Placental pericyte (primary cell): ENCODE results near the gene C1orf56. TPM values are rescaled to one million over a fixed set of nuclear protein-coding genes. Genes with fewer than 3 reads are reported as not detected.

Experiments used
- small RNA-seq: library from RNA; depleted of rRNA; stranded (forward); fragments of <200 nt; gene quantifications from one replicate; pipeline ENCODE3, GENCODE V24; 2012; ENCODE audit warnings: low replicate concordance
- total RNA-seq: library from RNA; depleted of rRNA; stranded (reverse); fragments of >200 nt; gene quantifications from 2 replicates; pipeline ENCODE4 v1.2.3, GENCODE V29; 2012

Gene C1orf56
- total RNA-seq = 2.9 and 3.3 TPM in 2 replicates

GRCh38 chr1:151047591-151047924 is at the start of gene C1orf56:
TSS of gene C1orf56 (plus strand) at chr1:151047751. CDS start at chr1:151047848, 97 bp downstream.

GRCh38 chr1:151006327-151007052 is 41.1 kb upstream of the C1orf56 start, which contains the start of gene MINDY1:
TSS of gene MINDY1 (minus strand) at chr1:151006902. CDS start at chr1:151002617, 4,285 bp downstream.

GRCh38 chr1:151008244-151009205 is 39.0 kb upstream of the C1orf56 start, which contains the start of gene PRUNE1:
TSS of gene PRUNE1 (plus strand) at chr1:151008449. CDS start at chr1:151008633, 184 bp downstream.

DNA sequence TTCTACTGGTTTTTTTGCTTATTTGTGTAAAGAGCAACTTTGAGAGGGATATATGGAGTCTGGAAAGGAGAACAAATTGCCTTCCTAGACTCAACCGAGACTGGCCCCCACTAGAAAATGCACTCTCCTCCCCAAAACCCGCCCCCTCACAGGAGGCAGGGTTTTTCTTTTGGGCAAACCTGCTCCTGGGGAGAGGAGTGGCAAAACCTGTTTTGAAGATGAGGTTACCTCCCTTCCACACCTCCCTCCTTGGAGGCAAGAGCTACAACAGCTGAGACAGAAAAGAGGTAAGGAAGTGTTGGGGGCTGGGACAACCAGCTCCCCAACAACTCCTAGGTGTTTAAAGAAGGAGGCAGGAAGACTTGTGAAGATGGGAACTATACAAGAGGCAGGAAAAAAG is 11.2 kb upstream of the C1orf56 start, which contains the start of gene BNIPL:
Gene BNIPL (plus strand): TSS at position 231 of the 400 bp plus-strand sequence. CDS start 140 bp downstream, at position 371.

DNA sequence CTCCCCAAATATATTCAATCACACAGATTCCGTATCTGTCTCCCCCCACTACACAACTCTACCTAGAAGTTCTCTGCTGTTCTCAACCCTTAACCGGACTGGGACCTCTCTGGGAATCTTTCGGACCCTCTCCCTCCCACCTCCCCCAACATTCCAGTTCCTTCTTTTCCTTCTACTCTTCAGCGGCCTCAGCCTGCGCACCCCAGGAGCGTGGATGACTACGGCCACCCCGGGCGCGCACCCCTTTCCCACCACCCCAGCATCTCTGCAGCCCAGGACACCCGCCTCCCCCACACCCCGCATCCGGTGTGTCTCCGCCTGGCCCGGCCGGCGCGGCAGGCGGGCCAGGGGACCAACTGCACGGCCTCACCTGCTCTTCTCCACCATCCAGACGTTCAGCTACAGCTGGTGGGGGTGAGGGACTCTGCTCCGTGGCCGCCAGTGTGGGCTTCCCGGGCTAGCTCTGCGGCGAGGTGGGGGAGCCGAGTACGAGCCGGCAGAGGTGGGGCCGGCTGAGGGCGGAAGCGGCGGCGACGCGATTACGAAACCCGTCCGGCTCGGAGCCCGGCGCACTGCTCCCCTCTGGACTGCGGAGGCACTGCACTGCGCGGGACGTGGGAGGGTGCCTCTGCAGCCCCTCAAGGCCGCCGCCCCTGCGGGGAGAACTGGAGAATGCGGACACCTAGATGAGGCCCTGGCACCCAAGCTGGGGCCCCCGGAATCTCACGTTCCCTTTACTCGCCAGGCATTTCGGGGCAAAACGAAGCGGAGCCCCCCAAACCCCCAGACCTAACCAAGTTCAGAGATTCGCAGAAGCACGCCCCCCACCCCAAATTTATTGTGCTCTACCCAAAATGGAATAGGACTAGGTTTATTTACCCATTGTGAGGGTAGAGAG is 11.8 kb downstream of the C1orf56 start, which contains the start of gene CDC42SE1:
Gene CDC42SE1 (minus strand): TSS at position 514 of the 898 bp plus-strand sequence. CDS start 3,892 bp downstream, outside the sequence.

DNA sequence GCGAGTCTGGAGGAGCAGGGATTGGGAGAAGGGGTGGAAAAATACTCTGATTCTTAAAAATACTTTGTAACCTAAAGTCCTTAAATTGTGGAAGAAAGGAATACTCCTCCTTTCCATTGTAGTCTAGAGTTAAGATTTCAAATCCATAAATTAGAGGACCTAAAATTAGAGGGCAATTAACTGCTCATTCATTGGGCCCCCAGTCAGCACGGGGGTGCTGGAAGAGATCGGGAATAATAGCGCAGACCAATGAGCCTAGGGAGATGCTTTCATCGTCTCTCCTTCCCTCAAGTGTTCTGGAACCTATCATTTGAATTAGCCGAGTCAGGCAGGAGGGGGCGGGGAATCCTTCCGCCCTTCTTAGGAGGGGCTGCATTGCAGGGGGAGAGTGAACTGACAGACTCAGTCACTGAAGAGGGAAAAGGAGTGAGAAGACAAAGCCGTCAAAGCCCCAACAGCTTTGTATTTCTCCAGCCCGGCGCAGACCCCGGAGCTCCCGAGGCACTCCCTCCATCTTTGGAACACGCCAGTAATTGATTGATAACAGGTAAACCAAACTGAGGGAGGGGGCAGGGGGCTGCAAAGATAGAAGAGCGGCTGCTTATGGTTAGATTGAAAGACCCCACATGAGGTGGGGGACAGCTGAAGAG is 12.6 kb downstream of the C1orf56 start, which contains the start of gene MLLT11:
Gene MLLT11 (plus strand): TSS at position 391 of the 650 bp plus-strand sequence. CDS start 6,828 bp downstream, outside the sequence.

DNA sequence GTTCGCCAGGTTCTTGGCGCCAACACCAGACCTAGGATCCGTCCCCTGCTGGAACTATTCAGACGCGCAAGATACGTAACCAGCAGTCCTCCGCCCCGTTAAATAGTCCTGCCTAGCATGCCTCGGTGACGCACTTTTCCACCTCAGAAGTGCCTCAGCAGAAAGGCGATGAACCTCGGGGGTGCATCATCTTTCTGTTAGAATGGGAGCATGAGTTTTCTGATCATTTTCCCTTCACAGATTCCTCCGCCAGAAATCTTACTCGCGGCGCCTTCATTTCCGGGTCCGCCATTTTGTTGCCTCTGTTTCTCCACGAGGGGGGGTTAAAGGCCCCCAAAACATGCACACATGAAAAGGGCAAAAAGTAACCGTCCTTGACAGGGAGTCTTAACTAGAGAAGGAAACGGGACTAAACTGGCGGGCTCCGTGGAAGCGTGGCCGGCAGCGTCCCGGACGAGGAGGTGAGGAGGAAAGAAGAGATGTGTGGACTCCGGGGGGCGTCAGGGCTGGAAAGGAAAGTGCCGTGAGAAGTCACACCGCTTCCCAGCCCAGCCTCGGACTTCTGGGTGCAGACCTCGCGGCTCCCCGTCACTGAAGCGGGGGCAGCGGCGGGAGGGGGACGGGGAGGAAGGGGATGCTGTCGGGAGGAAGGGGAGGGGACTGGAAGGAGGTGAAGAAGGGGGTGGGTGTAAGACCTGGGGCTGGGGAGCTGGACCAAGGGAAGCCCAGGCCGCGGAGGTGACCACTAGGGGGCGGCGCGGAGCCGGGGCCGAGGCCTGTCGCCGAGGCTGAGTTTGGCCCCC is 23.1 kb downstream of the C1orf56 start, which contains the start of gene GABPB2:
Gene GABPB2 (plus strand): TSS at position 288 of the 803 bp plus-strand sequence. CDS start 17,429 bp downstream, outside the sequence.

Small RNAs within 50 kb of the gene (small RNA-seq; reads per million reads assigned to genes)
- gene RNU6-884P = 0.59 reads per million, percentile 24 among the genes with 10 or more reads in this experiment

Other genes with a start within 250 kb of the C1orf56 start
- 90.2 and 215 TPM in 2 replicates for gene CTSK, start 239.5 kb upstream of the C1orf56 start, total RNA-seq
- gene ARNT, start 171.2 kb upstream of the C1orf56 start, total RNA-seq = 37.2 and 59.3 TPM in 2 replicates
- not detected in 2 replicates for gene CTXND2, start 160.6 kb upstream of the C1orf56 start, total RNA-seq
- gene SETDB1, start 121.4 kb upstream of the C1orf56 start, total RNA-seq = 39.1 and 42.7 TPM in 2 replicates
- 136 and 182 TPM in 2 replicates for gene CERS2, start 72.9 kb upstream of the C1orf56 start, total RNA-seq
- under 0.01 and 0.22 TPM in 2 replicates for gene ANXA9, start 65.5 kb upstream of the C1orf56 start, total RNA-seq
- 5.9 and 9.2 TPM in 2 replicates for gene MINDY1, start 40.8 kb upstream of the C1orf56 start, total RNA-seq
- gene PRUNE1, start 39.3 kb upstream of the C1orf56 start, total RNA-seq = 7.7 and 8.9 TPM in 2 replicates
- 0.22 and 0.29 TPM in 2 replicates for gene BNIPL, start 11.2 kb upstream of the C1orf56 start, total RNA-seq
- gene CDC42SE1, start 11.9 kb downstream of the C1orf56 start, total RNA-seq = 68.1 and 106 TPM in 2 replicates
- gene MLLT11, start 12.6 kb downstream of the C1orf56 start, total RNA-seq = 2.8 and 10.7 TPM in 2 replicates
- 9.7 and 9.8 TPM in 2 replicates for gene GABPB2, start 23.0 kb downstream of the C1orf56 start, total RNA-seq
- gene SEMA6C, start 98.9 kb downstream of the C1orf56 start, total RNA-seq = 0.57 and 1.8 TPM in 2 replicates
- gene TNFAIP8L2, start 108.9 kb downstream of the C1orf56 start, total RNA-seq = not detected in 2 replicates
- 13.6 and 14.2 TPM in 2 replicates for gene LYSMD1, start 118.2 kb downstream of the C1orf56 start, total RNA-seq
- gene SCNM1, start 118.4 kb downstream of the C1orf56 start, total RNA-seq = 29.8 and 31.1 TPM in 2 replicates
- not detected in 2 replicates for gene TMOD4, start 128.2 kb downstream of the C1orf56 start, total RNA-seq
- gene VPS72, start 142.4 kb downstream of the C1orf56 start, total RNA-seq = 35.5 and 55.4 TPM in 2 replicates
- 71.9 and 78.6 TPM in 2 replicates for gene PIP5K1A, start 150.8 kb downstream of the C1orf56 start, total RNA-seq
- 156 and 173 TPM in 2 replicates for gene PSMD4, start 207.0 kb downstream of the C1orf56 start, total RNA-seq
- 16.8 and 16.9 TPM in 2 replicates for gene ZNF687, start 234.5 kb downstream of the C1orf56 start, total RNA-seq